GM18502 (cell line): ENCODE data around the gene TCOF1.

Experiments used
- ATAC-seq: cut with Tn5 transposase; IDR thresholded peaks from one replicate; pipeline ENCODE4 v1.9.1; 2021; ENCODE audit warnings: mild to moderate bottlenecking; ENCODE audit not compliant: unreplicated experiment, poor library complexity

The TCOF1 gene

DNA sequence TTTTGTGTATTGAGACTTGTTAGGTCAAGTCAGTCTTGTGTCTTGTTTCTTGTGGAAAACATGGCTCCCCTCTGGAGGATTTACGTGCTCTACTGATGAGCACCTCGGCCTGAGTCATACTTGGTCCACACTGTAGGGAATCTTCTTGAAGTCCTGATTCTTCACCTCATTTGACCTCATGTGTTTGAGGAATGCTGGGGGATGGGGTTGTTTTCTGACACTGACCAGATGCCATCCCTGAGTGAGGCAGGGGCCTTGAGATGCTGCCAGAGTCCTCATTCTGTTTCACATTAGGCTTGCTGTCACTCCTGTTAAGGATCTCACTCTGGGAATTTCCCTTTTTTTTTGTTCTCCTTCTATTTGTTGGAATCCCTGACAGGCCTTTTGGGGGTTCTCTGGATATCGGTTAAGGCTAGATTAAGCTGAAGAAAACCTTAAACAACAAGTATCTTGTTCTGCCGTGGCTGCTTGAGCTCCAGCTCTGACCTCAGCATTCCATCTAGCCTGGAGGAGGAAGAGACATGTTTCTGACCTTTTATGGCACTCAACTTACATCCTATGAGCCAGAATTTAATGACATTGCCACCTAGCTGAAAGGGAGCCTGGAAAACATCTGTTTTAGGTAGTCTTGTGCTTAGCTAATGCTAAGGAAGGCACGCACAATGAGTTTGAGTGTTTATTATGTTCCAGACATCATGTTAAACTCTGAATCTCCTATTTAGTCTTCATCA is 20.6 kb downstream of the TCOF1 start:
- ATAC-seq: no peak

DNA sequence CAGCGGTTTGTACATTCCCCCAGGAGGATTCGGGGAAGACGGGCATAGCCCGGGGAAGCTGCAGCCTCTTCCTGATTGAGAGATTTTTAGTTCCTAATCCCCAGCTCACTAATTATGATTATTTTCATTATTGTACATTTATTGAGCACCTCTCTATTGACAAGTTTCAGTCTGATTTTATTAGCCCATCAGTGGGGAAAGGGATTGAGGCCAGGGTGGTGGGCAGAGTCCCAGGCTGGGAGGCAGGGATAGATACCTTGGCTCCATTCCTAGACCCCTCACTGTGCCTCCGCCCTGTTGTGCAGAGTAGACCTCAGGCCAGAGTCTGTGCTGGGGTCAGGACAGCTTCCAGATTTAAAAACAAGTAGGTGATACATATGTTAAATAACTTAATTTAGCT is 27.2 kb downstream of the TCOF1 start:
- ATAC-seq: no peak

DNA sequence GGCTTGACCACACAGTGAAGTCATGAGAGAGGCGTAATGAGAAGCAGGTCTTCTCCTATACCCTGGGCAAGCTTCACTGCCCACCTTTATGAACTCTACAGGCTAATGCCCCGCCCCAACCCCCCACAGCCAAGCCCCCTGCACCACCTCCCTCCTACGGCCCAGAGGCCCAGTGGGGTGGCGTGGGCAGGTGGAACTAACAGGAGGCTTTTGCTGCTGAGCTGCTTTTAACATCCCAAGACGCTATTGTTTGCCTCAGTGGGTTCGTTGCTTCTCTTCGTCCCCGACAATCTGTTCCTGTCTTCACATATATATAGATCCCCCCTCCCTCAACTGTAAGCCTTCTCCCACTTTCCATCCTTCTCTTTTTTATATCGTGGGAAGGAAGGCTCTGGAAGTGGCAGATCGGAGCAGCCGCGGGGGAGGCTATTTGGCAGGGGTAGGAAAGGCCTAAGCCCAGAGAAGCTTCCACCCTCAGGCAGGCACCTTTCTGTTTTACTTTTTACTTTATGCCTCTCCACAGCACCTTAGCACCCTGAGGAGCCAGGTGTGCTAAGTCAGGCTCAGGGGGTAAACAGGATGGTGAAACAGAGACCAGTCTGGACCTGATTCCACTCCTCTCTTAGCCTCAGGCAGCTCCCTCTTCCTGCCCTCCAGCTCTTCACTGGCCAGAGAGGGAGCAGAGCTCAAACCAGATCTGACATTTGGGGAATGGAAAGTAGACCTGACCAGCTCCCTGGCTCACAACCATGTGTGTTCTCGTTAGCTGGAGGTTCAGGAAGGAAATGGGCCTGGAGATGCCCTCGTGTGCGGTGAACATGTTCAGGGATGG is 28.7 kb downstream of the TCOF1 start:
- no peak for ATAC-seq

DNA sequence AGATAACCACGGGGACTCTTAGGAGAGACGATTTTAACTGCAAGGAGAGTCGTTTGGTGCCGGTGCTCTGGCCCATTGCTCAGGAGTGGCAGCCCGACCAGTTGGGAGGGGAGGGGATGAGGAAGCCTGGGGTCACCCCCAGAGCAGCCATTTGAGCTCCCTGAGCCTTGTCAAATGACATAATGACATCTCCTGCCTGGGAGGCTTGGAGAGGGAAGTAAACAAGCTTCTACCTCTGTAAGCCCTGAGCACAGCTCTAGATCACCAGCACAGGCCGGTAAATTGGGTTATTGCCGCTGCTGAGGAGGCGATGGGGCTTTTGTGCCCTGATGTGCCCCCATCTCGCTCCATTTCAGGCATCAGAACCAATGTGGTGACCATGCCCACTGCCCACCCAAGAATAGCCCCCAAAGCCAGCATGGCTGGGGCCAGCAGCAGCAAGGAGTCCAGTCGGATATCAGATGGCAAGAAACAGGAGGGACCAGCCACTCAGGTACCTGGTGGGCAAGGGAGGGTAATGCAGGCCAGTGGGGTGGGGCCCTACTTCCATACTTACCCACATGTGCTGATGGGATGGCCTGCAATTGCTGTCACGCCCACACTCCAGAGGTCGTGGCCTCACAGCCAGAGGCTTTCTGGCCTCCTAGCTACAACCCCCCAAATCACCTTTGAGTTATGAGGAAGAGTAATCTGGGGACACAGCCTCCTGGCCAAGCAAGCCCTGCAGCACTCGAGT is 32.2 kb downstream of the TCOF1 start:
- ATAC-seq: no peak

DNA sequence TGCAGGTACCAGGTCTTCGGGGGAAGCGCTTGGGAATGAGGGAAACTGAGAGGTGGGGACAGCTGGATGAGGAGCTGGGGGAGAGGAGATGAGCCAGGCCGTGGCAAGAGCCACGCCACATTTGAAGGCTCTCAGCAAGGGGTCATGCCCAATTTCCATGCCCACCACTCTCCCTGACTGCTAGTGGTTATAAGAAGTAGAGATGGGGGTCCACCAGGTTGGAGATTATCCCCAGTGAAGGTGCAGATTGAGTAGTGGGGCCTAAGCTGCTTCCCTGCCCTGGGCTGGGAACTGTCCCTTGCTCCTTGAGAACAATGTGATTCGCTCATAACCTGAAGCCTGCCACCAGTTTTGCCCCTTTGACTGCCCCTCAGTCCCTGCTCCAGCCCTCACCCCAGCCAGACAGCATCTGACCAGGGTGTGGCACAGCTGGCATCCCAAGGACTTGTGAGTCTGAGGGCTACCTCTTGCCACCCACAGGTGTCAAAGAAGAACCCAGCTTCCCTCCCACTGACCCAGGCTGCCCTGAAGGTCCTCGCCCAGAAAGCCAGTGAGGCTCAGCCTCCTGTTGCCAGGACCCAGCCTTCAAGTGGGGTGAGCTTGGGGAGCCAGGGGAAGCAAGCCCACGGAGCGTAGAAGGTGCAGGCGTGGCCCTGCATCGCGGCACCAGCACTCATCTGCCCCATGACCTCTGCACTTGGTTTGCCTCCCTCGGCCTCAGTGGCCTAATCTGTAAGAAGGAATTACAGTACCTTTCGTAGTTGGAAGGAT is 33.8 kb downstream of the TCOF1 start:
- ATAC-seq: no peak

DNA sequence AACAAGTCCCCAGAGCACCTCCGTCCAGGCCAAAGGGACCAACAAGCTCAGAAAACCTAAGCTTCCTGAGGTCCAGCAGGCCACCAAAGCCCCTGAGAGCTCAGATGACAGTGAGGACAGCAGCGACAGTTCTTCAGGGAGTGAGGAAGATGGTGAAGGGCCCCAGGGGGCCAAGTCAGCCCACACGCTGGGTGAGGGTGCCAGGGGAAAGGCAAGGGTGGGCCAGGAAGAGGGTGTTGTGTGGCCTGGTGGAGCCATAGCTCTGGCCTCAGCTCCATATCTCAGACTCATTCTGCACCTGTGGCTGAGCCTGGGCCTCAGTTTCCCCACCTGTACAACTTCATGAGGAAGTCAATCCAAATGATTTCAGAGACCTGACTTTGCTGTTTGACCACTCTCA is 34.5 kb downstream of the TCOF1 start:
- ATAC-seq: no peak

DNA sequence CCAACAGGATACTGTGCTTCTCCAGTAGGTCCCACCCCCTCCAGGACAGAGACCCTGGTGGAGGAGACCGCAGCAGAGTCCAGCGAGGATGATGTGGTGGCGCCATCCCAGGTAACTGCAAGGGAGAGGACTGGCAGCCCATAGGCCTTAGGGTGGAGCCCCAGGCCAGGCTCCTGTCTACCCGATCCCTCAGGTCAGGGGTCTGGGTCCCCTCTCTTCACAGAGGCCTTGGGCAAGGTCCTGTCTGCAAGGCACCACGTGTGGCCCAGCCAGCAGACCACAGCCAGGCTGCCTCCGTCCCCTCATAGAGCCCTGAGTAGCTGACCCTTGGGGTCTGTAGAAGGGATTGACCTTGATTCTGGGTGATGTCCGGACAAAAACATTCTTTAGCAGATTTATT is 35.2 kb downstream of the TCOF1 start:
- ATAC-seq: no peak

DNA sequence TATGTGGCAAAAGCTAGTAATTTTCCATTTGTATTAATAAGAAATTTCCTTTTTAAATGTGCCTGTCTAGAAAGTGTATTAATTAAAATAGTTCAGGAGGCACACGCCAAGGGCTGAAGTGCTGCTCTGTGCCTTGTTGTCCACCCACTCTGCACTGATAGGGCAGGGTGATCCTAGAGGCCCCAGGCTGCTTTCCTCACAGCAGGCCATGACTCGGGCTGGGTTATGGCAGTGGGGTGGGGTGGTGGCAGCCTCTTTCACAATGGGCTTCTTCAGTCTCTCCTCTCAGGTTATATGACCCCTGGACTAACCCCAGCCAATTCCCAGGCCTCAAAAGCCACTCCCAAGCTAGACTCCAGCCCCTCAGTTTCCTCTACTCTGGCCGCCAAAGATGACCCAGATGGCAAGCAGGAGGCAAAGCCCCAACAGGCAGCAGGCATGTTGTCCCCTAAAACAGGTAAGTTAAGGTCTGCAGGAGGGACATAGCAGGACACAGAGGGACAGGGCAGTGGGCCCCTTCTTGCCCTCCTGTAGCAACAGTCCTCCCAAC is 35.7 kb downstream of the TCOF1 start:
- no peak for ATAC-seq

GRCh38 chr5:150394131-150394530 is 36.6 kb downstream of the TCOF1 start:
- ATAC-seq: no peak

GRCh38 chr5:150394912-150395687 is 37.6 kb downstream of the TCOF1 start:
- ATAC-seq: no peak

DNA sequence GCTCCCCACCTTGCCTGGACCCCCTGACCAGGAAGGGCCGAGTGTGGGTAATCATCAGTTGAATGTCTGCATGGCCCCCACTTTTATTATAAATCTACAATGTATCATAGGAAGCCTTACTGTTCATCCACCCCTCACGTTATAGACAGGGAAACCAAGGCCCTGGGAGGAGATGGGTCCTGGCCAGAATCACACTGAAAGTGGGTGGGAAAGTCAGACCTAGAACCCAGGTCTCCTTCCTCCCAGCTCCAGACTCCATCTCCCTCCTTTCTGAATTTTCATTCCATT is 38.1 kb downstream of the TCOF1 start:
- no peak for ATAC-seq

- no peak for ATAC-seq
These were observed 38.8 kb downstream of the TCOF1 start for GRCh38 chr5:150396267-150396666.

- ATAC-seq: no peak
These were observed 39.8 kb downstream of the TCOF1 start for GRCh38 chr5:150397146-150397781.

DNA sequence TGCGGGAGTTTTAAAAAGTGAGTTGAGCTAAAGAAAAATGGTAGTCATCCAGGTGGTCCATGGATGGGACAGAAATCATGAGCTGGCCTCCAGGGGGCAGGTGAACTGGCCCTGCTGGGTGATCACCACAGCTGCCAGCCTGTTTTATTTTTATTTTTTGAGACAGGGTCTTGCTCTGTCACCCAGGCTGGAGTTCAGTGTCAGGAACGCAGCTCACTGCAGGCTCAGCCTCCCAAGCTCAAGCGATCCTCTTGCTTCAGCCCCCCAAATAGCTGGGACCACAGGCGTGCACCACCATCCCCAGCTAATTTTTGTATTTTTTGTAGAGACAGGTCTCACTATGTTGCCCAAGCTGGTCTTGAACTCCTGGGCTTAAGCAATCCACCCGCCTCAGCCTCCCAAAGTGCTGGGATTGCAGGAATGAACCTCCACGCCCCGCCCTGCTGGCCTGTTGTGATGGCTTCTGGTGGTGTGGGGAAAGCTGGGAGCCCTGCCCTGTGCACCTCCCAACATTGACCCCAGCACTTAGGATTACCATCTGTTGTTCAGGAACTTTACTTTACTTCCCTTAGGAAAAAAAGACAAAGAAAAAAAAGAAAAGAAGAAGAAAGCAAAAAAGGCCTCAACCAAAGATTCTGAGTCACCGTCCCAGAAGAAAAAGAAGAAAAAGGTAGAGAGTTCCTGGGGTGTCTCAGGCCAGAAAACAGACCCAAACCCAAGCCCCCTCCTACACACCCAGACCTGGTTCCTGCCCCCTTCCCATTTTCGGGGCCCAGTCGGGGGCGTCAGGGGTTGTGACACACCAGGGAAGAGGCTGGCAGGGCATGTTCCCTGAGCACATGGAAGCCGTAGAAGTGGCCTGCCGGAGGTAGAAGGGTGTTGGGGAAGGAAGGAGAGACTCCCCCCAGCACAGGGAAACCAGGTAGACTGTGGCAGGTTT is 40.6 kb downstream of the TCOF1 start:
- ATAC-seq: peak; percentile 0

DNA sequence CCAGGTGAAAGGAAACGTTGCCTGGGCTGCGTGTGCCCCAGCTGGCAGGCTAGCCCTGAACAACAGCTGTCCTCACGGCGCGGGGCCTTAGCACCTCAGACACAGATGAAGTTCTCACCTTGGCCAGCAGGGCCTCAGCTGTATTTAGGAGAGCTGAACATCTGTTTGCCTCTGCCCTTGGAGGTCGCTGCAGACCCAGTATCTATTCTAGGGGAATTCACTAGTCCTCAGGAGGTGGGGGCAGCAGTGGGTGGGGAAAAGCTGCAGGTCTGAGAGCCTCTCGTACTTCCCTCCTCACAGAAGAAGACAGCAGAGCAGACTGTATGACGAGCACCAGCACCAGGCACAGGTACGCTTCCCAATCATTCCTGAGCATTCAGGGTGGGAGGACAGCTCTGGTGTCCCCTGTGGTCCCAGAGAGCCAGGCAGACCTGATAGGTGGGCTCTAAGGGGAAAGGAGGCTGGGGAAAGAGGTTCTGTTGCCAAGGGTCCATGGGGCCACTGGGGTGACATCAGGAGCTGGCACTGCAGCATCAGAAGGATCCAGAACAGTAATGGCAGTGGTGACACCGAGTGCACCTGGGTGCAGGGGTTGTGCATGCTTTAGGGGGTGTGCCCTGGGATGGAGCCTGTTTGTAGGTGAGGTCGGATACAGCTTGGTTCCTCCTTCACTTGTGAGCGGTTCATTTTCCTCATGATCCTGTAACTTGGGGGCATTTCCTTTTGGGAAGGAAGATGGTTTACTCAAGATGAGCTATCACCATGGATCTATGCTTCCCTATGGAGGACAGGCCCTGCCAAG is 41.4 kb downstream of the TCOF1 start:
- ATAC-seq: peak; percentile 73

DNA sequence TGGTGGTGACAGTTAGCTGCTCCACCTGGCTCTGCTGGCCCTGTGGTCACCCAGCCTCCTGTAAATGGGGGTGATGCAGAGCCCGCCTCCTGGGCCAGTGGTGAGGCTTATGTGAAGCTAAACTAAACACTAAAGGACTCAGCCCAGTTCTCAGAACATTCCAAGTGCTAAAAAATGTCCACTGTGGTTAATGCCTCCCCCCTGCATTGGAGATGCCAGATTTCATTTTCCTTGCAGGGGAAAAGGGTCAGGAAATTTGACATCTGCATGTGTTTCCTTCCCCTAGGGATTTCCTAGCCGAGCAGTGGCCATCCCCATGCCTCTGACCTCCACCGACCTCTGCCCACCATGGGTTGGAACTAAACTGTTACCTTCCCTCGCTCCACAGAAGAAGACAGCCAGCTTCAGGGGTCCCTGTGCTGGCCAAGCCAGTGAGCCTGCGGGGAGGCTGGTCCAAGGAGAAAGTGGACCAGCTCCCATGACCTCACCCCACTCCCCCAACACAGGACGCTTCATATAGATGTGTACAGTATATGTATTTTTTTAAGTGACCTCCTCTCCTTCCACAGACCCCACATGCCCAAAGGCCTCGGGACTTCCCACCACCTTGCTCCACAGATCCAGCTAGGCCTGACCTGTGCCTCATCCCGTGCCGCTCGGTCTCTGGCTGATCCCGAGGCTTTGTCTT is 42.2 kb downstream of the TCOF1 start:
- ATAC-seq: peak; percentile 21
